GM10266 (cell line): ENCODE measurements around the gene FERMT1.

ENCODE experiments used
- DNase-seq: peaks from one replicate; pipeline ENCODE4 v3.0.0; 2012; ENCODE audit errors: extremely low spot score
- TF ChIP-seq, protein P1 (sequence below): IDR thresholded peaks from 2 replicates; pipeline ENCODE4 v1.5.1; 2012; ENCODE audit warnings: mild to moderate bottlenecking, low read depth; ENCODE audit not compliant: control insufficient read depth, insufficient read depth; ENCODE audit errors: missing control alignments

Gene FERMT1

DNA sequence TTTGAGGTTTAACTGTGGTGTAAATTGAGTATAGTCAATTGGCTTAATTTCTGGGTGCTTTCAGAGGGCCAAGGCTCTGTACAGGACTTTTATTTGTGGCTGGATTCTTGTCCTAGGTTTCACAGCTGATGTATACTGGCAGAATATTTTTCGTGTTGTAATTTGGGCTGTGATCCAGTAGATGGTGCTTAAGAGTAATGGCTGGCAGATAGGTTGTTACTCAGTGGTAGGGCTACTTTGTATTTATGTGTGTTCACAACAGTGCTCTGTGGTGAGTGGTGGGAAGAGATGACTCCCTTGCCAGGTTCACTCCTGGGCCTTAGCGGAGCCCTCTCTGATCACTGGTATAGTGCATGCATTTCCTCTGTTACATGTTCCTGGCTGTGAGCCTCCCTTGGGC, 34.5 kb upstream of the FERMT1 start:
- DNase-seq = no peak
- TF ChIP-seq, protein P1, sequence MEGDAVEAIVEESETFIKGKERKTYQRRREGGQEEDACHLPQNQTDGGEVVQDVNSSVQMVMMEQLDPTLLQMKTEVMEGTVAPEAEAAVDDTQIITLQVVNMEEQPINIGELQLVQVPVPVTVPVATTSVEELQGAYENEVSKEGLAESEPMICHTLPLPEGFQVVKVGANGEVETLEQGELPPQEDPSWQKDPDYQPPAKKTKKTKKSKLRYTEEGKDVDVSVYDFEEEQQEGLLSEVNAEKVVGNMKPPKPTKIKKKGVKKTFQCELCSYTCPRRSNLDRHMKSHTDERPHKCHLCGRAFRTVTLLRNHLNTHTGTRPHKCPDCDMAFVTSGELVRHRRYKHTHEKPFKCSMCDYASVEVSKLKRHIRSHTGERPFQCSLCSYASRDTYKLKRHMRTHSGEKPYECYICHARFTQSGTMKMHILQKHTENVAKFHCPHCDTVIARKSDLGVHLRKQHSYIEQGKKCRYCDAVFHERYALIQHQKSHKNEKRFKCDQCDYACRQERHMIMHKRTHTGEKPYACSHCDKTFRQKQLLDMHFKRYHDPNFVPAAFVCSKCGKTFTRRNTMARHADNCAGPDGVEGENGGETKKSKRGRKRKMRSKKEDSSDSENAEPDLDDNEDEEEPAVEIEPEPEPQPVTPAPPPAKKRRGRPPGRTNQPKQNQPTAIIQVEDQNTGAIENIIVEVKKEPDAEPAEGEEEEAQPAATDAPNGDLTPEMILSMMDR = peak; percentile 13

DNA sequence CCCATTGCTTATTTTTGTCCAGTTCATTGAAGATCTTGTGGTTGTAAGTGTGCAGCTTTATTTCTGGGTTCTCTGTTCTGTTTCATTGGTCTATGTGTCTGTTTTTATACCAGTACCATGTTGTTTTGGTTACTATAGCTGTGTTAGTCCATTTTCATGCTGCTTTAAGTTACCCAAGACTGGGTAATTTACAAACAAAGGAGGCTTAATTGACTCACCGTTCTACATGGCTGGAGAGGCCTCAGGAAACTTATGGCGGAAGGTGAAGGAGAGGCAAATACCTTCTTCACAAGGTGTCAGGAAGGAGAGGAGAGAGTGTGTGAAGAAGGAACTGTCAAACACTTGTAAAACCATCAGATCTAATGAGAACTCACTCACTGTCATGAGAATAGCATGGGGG, 29.9 kb upstream of the FERMT1 start:
- DNase-seq = no peak
- TF ChIP-seq, protein P1 = no peak

DNA sequence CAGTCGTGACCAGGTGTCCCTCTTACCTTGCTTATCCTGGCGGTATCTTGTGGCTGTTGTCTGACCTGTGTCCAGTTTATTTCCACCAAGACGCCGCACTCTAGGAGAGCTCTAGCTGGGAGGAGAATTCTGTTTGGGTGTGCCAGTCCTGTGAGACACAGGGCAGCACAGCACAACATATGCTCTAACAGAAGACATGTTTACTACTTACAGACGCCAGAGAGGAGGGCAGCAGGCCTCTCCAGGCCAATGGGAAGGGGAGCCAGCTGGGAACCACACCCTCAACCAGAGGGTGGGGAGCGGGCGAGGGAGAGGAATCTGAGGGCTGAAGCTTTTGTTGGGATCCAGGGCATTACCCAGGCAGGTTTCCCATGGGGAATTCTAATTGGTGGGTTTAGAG, 25.2 kb upstream of the FERMT1 start:
- TF ChIP-seq, protein P1 = no peak
- DNase-seq = no peak

DNA sequence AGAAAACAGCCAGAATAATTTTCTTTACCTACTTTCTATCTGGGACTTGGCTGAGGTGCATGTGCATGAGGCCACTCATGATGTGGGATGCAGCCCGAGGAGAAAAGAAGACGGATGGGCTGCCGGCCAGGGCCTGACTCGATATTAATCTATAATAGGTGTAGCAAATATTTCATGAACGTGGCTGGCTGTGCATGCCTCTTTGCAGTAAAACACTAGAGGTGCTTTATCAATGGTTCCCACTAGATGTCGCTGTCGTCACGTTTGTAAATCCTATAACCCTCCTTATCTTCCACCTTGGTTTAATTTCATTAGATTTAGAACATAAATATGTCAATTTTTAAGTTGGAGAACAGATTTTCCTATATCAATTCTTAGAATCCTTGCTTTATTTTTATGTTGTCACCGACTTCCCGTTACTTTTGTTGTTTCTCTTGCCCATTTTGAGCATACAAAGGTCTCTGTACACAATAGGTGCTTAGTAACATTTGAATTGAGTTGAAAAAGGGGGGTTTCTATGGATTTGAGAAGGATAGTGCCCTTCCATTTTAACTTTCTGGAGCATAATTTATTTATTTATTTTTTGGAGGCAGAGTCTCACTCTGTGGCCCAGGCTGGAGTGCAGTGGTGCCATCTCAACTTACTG, 19.6 kb upstream of the FERMT1 start:
- peak; percentile 60 for DNase-seq
- TF ChIP-seq, protein P1 = peak; percentile 78

DNA sequence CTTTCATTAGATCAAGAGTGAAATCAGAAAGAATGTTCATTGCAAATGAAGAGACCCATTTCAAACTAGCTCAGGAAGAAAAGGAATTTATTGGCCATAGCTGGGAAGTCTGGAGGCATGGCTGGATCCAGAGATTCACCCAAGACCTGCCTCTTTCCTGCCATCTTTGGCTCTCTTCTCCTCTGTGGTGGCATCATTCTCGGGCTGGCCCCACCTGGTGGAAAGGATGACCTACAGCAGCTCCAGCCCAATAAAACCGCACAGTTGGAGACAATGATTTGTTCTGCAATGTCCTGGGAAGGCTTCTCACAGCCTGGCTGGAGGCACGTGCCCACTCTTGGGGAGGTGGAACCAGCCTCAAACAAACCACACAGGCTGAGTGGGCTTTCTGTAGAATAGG, 18.1 kb upstream of the FERMT1 start:
- DNase-seq = no peak
- TF ChIP-seq, protein P1 = peak; percentile 28

DNA sequence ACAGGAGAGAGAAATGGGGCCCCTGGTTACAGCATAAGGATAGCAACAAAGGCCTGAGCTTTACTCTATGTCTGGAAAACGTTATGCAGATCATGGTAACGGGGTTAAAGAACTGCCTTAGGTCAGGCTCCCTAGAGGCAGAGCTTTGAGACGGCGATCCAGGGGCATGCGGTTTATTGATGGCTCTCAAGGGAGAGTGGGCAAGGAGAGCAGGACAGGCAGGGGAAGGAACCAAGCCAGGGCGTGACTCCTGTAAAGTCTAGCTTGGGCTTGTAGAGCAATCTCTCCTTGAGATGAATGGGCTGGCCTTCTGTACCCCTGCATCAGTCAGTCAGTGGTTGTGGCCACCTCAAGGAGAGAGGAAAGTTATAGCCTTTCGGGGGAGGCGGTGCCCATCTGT, 12.5 kb upstream of the FERMT1 start:
- TF ChIP-seq, protein P1 = no peak
- DNase-seq = no peak

DNA sequence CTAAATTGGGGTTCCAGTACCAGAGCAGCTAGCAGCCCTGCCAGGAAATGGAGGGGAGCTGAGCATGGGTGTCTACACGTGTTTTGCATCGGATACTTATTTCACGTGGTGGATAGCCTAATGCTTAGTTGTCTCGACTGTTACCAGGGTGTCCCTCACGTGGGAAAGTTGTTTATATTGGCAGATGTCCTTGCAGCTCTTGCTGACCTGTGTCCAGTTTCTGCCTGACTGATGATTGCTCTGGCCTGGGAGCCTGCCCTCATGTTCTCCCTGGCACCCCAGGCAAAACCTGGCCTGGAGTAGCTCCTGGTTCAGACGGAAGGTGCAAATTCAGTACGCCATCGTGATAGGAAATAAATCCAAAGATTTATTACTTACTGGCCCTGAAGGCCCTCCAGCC, 11.8 kb upstream of the FERMT1 start:
- TF ChIP-seq, protein P1 = no peak
- DNase-seq = no peak
